SU-DHL-6 (cell line): ENCODE results near the gene PLD1.

ENCODE experiments used
- H2AFZ ChIP-seq: fragments of 200-600 bp; sonication (generic); 2 replicates; pipeline ENCODE4 v1.6.1; 2014; ENCODE audit warnings: low read depth, mild to moderate bottlenecking, moderate library complexity, mixed read lengths, antibody characterized with exemption, low read length; ENCODE audit not compliant: severe bottlenecking
- H3F3A ChIP-seq: fragments of 200-600 bp; shearing (Covaris generic); 2 replicates; pipeline ENCODE4 v1.6.0; 2016; ENCODE audit warnings: antibody characterized with exemption, mild to moderate bottlenecking; ENCODE audit not compliant: insufficient read depth
- H3K27ac ChIP-seq: fragments of 200-600 bp; sonication (generic); 2 replicates; pipeline ENCODE4 v1.5.1; 2016; ENCODE audit warnings: low read depth, mild to moderate bottlenecking, low read length, moderate library complexity, mixed read lengths
- H3K27me3 ChIP-seq: fragments of 200-600 bp; sonication (generic), shearing (Covaris generic); 2 replicates; pipeline ENCODE4 v1.6.0; 2014; ENCODE audit warnings: mild to moderate bottlenecking, low read length
- H3K36me3 ChIP-seq: fragments of 200-600 bp; sonication (generic); 2 replicates; pipeline ENCODE4 v1.6.1; 2014; ENCODE audit warnings: mild to moderate bottlenecking, low read length, mixed read lengths
- H3K4me2 ChIP-seq: fragments of 300-600, 200-600 bp; shearing (Covaris generic), sonication (generic); 2 replicates; pipeline ENCODE4 v1.6.0; 2014; ENCODE audit warnings: low read length, low read depth, mild to moderate bottlenecking; ENCODE audit not compliant: poor library complexity, severe bottlenecking
- H3K4me3 ChIP-seq: fragments of 200-600 bp; sonication (generic); 2 replicates; pipeline ENCODE4 v1.5.1; 2014; ENCODE audit warnings: antibody characterized with exemption, low read length, mild to moderate bottlenecking, mixed read lengths; ENCODE audit not compliant: insufficient read depth, poor library complexity, severe bottlenecking
- H3K79me2 ChIP-seq: fragments of 200-600 bp; sonication (generic); 2 replicates; pipeline ENCODE4 v1.6.1; 2014; ENCODE audit warnings: mild to moderate bottlenecking, low read length, moderate library complexity; ENCODE audit not compliant: insufficient read depth
- H3K9ac ChIP-seq: fragments of 200-600 bp; sonication (generic); 2 replicates; pipeline ENCODE4 v1.7.0; 2014; ENCODE audit warnings: mild to moderate bottlenecking, low read length
- H3K9me2 ChIP-seq: fragments of 200-600 bp; sonication (generic); replicated peaks from 2 replicates; pipeline ENCODE4 v1.6.1; 2014; ENCODE audit warnings: low read length; ENCODE audit not compliant: insufficient read depth
- H3K9me3 ChIP-seq: fragments of 200-600 bp; sonication (generic); 2 replicates; pipeline ENCODE4 v1.6.1; 2014; ENCODE audit warnings: low read length, mixed read lengths; ENCODE audit not compliant: insufficient read depth
- H4K20me1 ChIP-seq: fragments of 200-600 bp; sonication (generic); 2 replicates; pipeline ENCODE4 v1.6.1; 2014; ENCODE audit warnings: low read depth, mild to moderate bottlenecking, antibody characterized with exemption, low read length, moderate library complexity, mixed read lengths
- CTCF ChIP-seq: fragments of 200-600 bp; sonication (generic); IDR thresholded peaks from one replicate; pipeline ENCODE4 v1.5.1; 2017; ENCODE audit warnings: antibody characterized with exemption, mild to moderate bottlenecking, low read length, moderate library complexity; ENCODE audit not compliant: insufficient read depth, poor library complexity, severe bottlenecking
- EZH2phosphoT487 ChIP-seq: fragments of 200-600 bp; sonication (generic), shearing (Covaris generic); conservative IDR thresholded peaks from 2 replicates; pipeline ENCODE4 v1.6.1; 2018; ENCODE audit warnings: mild to moderate bottlenecking, antibody characterized with exemption, low read length, moderate library complexity, mixed read lengths

PLD1 gene

DNA sequence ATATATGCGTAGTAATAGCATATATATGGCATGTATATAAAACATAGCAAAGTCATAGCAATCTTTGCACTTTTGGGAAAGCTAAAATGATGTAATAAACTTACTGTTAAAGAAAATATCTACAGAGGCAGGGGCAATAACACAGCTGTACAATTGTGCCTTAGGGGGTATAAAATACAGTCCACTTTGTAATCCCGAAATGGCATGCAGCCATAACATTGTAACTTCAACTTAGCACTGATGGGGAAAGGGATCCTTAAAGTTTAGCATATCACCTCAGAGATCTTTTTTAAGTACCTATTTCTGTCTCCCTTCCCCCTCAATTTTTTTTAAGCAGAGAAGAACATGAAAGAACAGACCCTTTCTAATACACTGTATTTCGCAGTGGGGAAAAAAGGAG is 40.8 kb downstream of the PLD1 start:
- Histone ChIP-seq H3K79me2 (no peaks in the 10 kb centered on the region), H4K20me1 (no peaks in the 10 kb centered on the region), H3K27ac (no peak overlapping the region), H3F3A (no peaks in the 10 kb centered on the region), H3K27me3 (no peaks in the 10 kb centered on the region), H3K4me2 (no peak overlapping the region), H3K36me3 (no peaks in the 10 kb centered on the region), H2AFZ (no peak overlapping the region), H3K4me3 (no peak overlapping the region), H3K9ac (no peak overlapping the region), H3K9me3 (no peaks in the 10 kb centered on the region), H3K9me2 (no peaks in the 10 kb centered on the region)
- TF ChIP-seq EZH2phosphoT487 (no peak), CTCF (no peak)

GRCh38 chr3:171768986-171769385 is 41.3 kb downstream of the PLD1 start:
- H3K27me3 ChIP-seq: no peaks in the 10 kb centered on the region
- H3K9me2 ChIP-seq: no peaks in the 10 kb centered on the region
- H3K4me3 ChIP-seq: no peak overlapping the region
- no peaks in the 10 kb centered on the region for H3F3A ChIP-seq
- H3K9me3 ChIP-seq: no peaks in the 10 kb centered on the region
- no peak overlapping the region for H3K27ac ChIP-seq
- no peaks in the 10 kb centered on the region for H4K20me1 ChIP-seq
- H3K9ac ChIP-seq: no peak overlapping the region
- H3K79me2 ChIP-seq: no peaks in the 10 kb centered on the region
- no peak overlapping the region for H3K4me2 ChIP-seq
- no peaks in the 10 kb centered on the region for H3K36me3 ChIP-seq
- H2AFZ ChIP-seq: no peak overlapping the region
- TF ChIP-seq CTCF: no peak
- no peak for TF ChIP-seq EZH2phosphoT487

DNA sequence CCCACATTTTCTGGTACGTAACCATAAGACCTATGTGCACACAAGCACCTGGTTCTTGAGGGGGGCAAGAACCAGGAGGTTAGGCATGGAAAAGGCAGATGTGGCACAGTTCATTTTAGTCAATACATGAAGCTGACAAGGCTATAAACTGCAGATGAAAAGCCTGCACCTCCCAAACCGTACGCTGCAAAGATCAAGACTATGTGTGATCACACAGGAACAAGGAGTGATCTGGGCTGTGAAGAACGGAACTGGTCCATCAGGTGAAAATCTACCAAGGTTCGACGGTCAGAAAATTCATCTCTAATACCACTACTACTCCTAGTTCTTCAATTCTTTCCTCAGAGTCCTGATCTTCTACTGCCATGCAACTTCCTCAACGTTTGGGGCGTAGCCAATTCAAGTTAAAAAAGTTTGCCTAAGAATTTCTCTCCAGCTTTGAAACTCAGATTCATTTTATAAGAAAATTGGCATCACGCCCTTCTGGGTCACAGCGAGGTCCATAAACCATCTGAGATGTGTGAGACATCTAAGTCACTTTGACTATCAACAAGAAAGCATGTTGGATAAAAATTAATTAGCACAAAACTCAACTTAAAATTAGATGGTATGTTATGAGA is 41.9 kb downstream of the PLD1 start:
- H3K9ac ChIP-seq: no peak overlapping the region
- H3K9me3 ChIP-seq: no peaks in the 10 kb centered on the region
- no peak overlapping the region for H2AFZ ChIP-seq
- no peak overlapping the region for H3K4me3 ChIP-seq
- H4K20me1 ChIP-seq: no peaks in the 10 kb centered on the region
- no peaks in the 10 kb centered on the region for H3K79me2 ChIP-seq
- no peaks in the 10 kb centered on the region for H3K9me2 ChIP-seq
- H3K27me3 ChIP-seq: no peaks in the 10 kb centered on the region
- TF ChIP-seq CTCF (no peak), EZH2phosphoT487 (no peak)
- H3F3A ChIP-seq: no peaks in the 10 kb centered on the region
- no peak overlapping the region for H3K4me2 ChIP-seq
- H3K27ac ChIP-seq: no peak overlapping the region
- no peaks in the 10 kb centered on the region for H3K36me3 ChIP-seq
